WTC11 (cell line): ENCODE data around the gene CNTN1. TPM values are rescaled to one million over a fixed set of nuclear protein-coding genes. Genes with fewer than 3 reads are reported as not detected.

Source experiments
- ATAC-seq: fragments of 200-7000 bp; cut with Tn5 transposase; 2 replicates; pipeline ENCODE4 v1.10.0; 2021; ENCODE audit warnings: mild to moderate bottlenecking, moderate library complexity
- CTCF ChIA-PET: fragments of 300-600 bp; sonication (Branson Sonifier 250); formaldehyde crosslinking; loops from one replicate; lab custom pipeline; 2021; ENCODE audit warnings: antibody characterized with exemption; lab: Charles Lee
- POLR2A ChIA-PET: fragments of 350-600 bp; sonication (Branson Sonifier 250); formaldehyde crosslinking; loops from one replicate; lab custom pipeline; 2021; ENCODE audit warnings: antibody characterized with exemption; lab: Charles Lee
- DNase-seq: peaks from one replicate; pipeline ENCODE4 v3.0.0; 2021; ENCODE audit warnings: low spot score
- H3K27ac Mint-ChIP-seq: 2 replicates; pipeline ENCODE4 v1.8.0; 2021; ENCODE audit warnings: mixed read lengths
- H3K27me3 Mint-ChIP-seq: 2 replicates; pipeline ENCODE4 v1.8.0; 2021; ENCODE audit warnings: low read depth, mild to moderate bottlenecking, moderate library complexity, mixed read lengths
- H3K36me3 Mint-ChIP-seq: 2 replicates; pipeline ENCODE4 v1.8.0; 2021; ENCODE audit warnings: mixed read lengths
- H3K4me1 Mint-ChIP-seq: 2 replicates; pipeline ENCODE4 v1.8.0; 2022; ENCODE audit warnings: mixed read lengths
- H3K4me3 Mint-ChIP-seq: 2 replicates; pipeline ENCODE4 v1.8.0; 2021; ENCODE audit warnings: mild to moderate bottlenecking, moderate library complexity, mixed read lengths
- H3K9me3 Mint-ChIP-seq: 2 replicates; pipeline ENCODE4 v1.8.0; 2021; ENCODE audit warnings: mixed read lengths
- CBFB ChIP-seq: sonication (generic); formaldehyde crosslinking; IDR thresholded peaks from 2 replicates; pipeline ENCODE4 v1.8.1; 2022; ENCODE audit warnings: mild to moderate bottlenecking, low read depth, missing genetic modification reagents
- ESRRA ChIP-seq: sonication (generic); formaldehyde crosslinking; IDR thresholded peaks from 2 replicates; pipeline ENCODE4 v1.8.1; 2022; ENCODE audit warnings: mild to moderate bottlenecking, missing genetic modification reagents, borderline replicate concordance
- ETV6 ChIP-seq: sonication (generic); formaldehyde crosslinking; IDR thresholded peaks from 2 replicates; pipeline ENCODE4 v1.8.1; 2022; ENCODE audit warnings: mild to moderate bottlenecking, missing genetic modification reagents
- FOXJ3 ChIP-seq: sonication (generic); formaldehyde crosslinking; IDR thresholded peaks from 2 replicates; pipeline ENCODE4 v1.9.0; 2021; ENCODE audit warnings: missing genetic modification reagents, mild to moderate bottlenecking, borderline replicate concordance
- FOXK1 ChIP-seq: sonication (generic); formaldehyde crosslinking; IDR thresholded peaks from 2 replicates; pipeline ENCODE4 v1.8.0; 2022; ENCODE audit warnings: mild to moderate bottlenecking, moderate library complexity, missing genetic modification reagents
- GTF2I ChIP-seq: fragments of 250-450 bp; sonication (Bioruptor Pico); conservative IDR thresholded peaks from 2 replicates; pipeline ENCODE4 v1.4.0; 2021; ENCODE audit warnings: mild to moderate bottlenecking
- HMGA2 ChIP-seq: fragments of 250-450 bp; sonication (Bioruptor Pico); IDR thresholded peaks from 2 replicates; pipeline ENCODE4 v1.4.0; 2021; ENCODE audit warnings: mild to moderate bottlenecking, moderate library complexity
- JAZF1 ChIP-seq: fragments of 250-450 bp; sonication (Bioruptor Pico); IDR thresholded peaks from 2 replicates; pipeline ENCODE4 v1.9.0; 2021; ENCODE audit warnings: moderate library complexity, mild to moderate bottlenecking, inconsistent platforms
- MXD4 ChIP-seq: fragments of 250-450 bp; sonication (Bioruptor Pico); IDR thresholded peaks from 2 replicates; pipeline ENCODE4 v1.8.0; 2021; ENCODE audit warnings: mild to moderate bottlenecking, moderate library complexity, borderline replicate concordance
- NFATC4 ChIP-seq: fragments of 250-450 bp; sonication (Bioruptor Pico); IDR thresholded peaks from 2 replicates; pipeline ENCODE4 v1.9.0; 2021; ENCODE audit warnings: mild to moderate bottlenecking
- SOX15 ChIP-seq: fragments of 250-450 bp; sonication (Bioruptor Pico); IDR thresholded peaks from 2 replicates; pipeline ENCODE4 v1.9.0; 2021; ENCODE audit warnings: mild to moderate bottlenecking
- TCF7 ChIP-seq: sonication (generic); formaldehyde crosslinking; IDR thresholded peaks from 2 replicates; pipeline ENCODE4 v1.8.0; 2022; ENCODE audit warnings: mild to moderate bottlenecking, low read depth, missing genetic modification reagents, moderate library complexity
- ZNF121 ChIP-seq: sonication (generic); formaldehyde crosslinking; IDR thresholded peaks from 2 replicates; pipeline ENCODE4 v1.8.0; 2023; ENCODE audit warnings: missing genetic modification reagents
- ZNF138 ChIP-seq: sonication (generic); formaldehyde crosslinking; conservative IDR thresholded peaks from 2 replicates; pipeline ENCODE4 v1.8.1; 2022; ENCODE audit warnings: mild to moderate bottlenecking, moderate library complexity, missing genetic modification reagents
- ZNF396 ChIP-seq: fragments of 250-450 bp; sonication (Bioruptor Pico); IDR thresholded peaks from 2 replicates; pipeline ENCODE4 v1.8.0; 2021; ENCODE audit warnings: mild to moderate bottlenecking, moderate library complexity, borderline replicate concordance
- ZNF423 ChIP-seq: fragments of 250-450 bp; sonication (Bioruptor Pico); IDR thresholded peaks from 2 replicates; pipeline ENCODE4 v2.1.2; 2022; ENCODE audit warnings: mild to moderate bottlenecking, moderate library complexity
- ZNF671 ChIP-seq: fragments of 250-450 bp; sonication (Bioruptor Pico); IDR thresholded peaks from 2 replicates; pipeline ENCODE4 v1.8.0; 2021; ENCODE audit warnings: mild to moderate bottlenecking
- total RNA-seq: library from RNA; stranded (reverse); gene quantifications from 3 replicates; pipeline ENCODE4 v1.2.3, GENCODE V29; 2021
- TF ChIP-seq, protein P1 (sequence below): sonication (generic); formaldehyde crosslinking; IDR thresholded peaks from 2 replicates; pipeline ENCODE4 v1.8.1; 2023; ENCODE audit warnings: mild to moderate bottlenecking, missing genetic modification reagents, moderate library complexity
- TF ChIP-seq, protein P2 (sequence below): sonication (generic); formaldehyde crosslinking; IDR thresholded peaks from 2 replicates; pipeline ENCODE4 v1.8.1; 2023; ENCODE audit warnings: mild to moderate bottlenecking, missing genetic modification reagents, borderline replicate concordance
- TF ChIP-seq, protein P3 (sequence below): sonication (generic); formaldehyde crosslinking; IDR thresholded peaks from 2 replicates; pipeline ENCODE4 v1.8.0; 2022; ENCODE audit warnings: mild to moderate bottlenecking, missing genetic modification reagents

The CNTN1 gene
- total RNA-seq, 1 experiment from 2014 or later = 16.9 TPM

DNA sequence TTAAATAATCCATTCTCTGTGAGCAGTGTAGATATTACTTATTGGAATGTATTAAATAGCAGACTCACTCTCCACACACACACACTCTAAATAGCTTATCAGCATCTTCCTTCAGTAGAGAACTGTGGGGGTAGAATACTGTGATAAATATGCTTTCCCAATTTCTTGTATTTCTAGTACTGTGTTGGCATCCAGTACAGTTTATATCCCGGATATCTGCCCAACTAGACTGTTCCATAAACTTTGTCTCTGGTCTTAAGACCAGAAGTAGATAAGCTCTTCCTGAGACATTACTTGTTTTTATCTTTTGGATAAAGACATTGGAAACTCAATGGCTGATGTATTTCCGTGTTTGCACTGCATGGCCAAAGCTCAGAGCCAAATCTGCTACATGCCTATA lies 359.7 kb downstream of the CNTN1 start:
- Mint-ChIP-seq H3K4me1 (no peaks in the 10 kb centered on the region), H3K27ac (no peak overlapping the region)
- no peak for DNase-seq
- CTCF ChIA-PET = no interaction called here
- ATAC-seq = no peak
- TF ChIP-seq ZNF423 (CRISPR knock-in tag) = no peak
- TF ChIP-seq ZNF396 = no peak
- TF ChIP-seq, protein P1, sequence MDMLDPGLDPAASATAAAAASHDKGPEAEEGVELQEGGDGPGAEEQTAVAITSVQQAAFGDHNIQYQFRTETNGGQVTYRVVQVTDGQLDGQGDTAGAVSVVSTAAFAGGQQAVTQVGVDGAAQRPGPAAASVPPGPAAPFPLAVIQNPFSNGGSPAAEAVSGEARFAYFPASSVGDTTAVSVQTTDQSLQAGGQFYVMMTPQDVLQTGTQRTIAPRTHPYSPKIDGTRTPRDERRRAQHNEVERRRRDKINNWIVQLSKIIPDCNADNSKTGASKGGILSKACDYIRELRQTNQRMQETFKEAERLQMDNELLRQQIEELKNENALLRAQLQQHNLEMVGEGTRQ (CRISPR knock-in tag) = no peak
- no peak for TF ChIP-seq GTF2I (CRISPR knock-in tag)
- no peak for TF ChIP-seq NFATC4 (CRISPR knock-in tag)
- no peak for TF ChIP-seq TCF7
- TF ChIP-seq, all 79 proteins: peak for 0
- Mint-ChIP-seq H3K36me3 (no peaks in the 10 kb centered on the region), H3K9me3 (no peaks in the 10 kb centered on the region; the same call in 1 of the 2 replicates), H3K27me3 (no peaks in the 10 kb centered on the region), H3K4me3 (no peak overlapping the region)
- POLR2A ChIA-PET = no interaction called here

DNA sequence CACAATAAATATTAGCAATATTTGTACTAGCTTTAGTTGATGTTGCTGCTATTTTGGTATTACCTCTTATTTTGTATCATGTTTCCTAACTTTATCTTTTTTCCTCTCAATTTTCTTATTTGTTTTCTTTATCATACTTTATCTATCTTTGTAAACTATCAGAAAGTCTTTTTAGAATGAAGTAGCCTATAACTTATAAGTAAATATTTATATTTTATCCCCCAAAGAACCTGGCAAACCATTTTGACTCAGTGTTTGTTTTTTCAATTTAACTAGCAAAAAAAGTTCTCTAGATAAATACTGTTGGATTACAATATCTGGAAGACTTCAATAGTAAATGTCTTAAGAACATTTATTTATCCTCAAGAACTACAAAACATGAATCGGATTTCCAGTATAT lies 360.2 kb downstream of the CNTN1 start:
- ChIA-PET POLR2A (no interaction called here), CTCF (no interaction called here)
- Mint-ChIP-seq H3K9me3 (no peaks in the 10 kb centered on the region; the same call in 1 of the 2 replicates), H3K4me1 (no peaks in the 10 kb centered on the region), H3K27me3 (no peaks in the 10 kb centered on the region), H3K4me3 (no peak overlapping the region), H3K27ac (no peak overlapping the region), H3K36me3 (no peaks in the 10 kb centered on the region)
- DNase-seq = no peak
- ATAC-seq = no peak
- TF ChIP-seq, protein P2, sequence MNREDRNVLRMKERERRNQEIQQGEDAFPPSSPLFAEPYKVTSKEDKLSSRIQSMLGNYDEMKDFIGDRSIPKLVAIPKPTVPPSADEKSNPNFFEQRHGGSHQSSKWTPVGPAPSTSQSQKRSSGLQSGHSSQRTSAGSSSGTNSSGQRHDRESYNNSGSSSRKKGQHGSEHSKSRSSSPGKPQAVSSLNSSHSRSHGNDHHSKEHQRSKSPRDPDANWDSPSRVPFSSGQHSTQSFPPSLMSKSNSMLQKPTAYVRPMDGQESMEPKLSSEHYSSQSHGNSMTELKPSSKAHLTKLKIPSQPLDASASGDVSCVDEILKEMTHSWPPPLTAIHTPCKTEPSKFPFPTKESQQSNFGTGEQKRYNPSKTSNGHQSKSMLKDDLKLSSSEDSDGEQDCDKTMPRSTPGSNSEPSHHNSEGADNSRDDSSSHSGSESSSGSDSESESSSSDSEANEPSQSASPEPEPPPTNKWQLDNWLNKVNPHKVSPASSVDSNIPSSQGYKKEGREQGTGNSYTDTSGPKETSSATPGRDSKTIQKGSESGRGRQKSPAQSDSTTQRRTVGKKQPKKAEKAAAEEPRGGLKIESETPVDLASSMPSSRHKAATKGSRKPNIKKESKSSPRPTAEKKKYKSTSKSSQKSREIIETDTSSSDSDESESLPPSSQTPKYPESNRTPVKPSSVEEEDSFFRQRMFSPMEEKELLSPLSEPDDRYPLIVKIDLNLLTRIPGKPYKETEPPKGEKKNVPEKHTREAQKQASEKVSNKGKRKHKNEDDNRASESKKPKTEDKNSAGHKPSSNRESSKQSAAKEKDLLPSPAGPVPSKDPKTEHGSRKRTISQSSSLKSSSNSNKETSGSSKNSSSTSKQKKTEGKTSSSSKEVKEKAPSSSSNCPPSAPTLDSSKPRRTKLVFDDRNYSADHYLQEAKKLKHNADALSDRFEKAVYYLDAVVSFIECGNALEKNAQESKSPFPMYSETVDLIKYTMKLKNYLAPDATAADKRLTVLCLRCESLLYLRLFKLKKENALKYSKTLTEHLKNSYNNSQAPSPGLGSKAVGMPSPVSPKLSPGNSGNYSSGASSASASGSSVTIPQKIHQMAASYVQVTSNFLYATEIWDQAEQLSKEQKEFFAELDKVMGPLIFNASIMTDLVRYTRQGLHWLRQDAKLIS (CRISPR knock-in tag) = no peak
- no peak for TF ChIP-seq FOXK1
- TF ChIP-seq, protein P3, sequence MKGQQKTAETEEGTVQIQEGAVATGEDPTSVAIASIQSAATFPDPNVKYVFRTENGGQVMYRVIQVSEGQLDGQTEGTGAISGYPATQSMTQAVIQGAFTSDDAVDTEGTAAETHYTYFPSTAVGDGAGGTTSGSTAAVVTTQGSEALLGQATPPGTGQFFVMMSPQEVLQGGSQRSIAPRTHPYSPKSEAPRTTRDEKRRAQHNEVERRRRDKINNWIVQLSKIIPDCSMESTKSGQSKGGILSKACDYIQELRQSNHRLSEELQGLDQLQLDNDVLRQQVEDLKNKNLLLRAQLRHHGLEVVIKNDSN (CRISPR knock-in tag) = no peak
- TF ChIP-seq ETV6 (CRISPR knock-in tag) = no peak
- no peak for TF ChIP-seq ZNF671
- no peak for TF ChIP-seq CBFB (CRISPR knock-in tag)
- TF ChIP-seq FOXJ3 = no peak
- TF ChIP-seq ESRRA (CRISPR knock-in tag) = no peak
- TF ChIP-seq JAZF1 (CRISPR knock-in tag) = no peak
- TF ChIP-seq, protein P1 (CRISPR knock-in tag) = no peak
- TF ChIP-seq MXD4 (CRISPR knock-in tag) = no peak
- no peak for TF ChIP-seq SOX15 (CRISPR knock-in tag)
- no peak for TF ChIP-seq HMGA2

DNA sequence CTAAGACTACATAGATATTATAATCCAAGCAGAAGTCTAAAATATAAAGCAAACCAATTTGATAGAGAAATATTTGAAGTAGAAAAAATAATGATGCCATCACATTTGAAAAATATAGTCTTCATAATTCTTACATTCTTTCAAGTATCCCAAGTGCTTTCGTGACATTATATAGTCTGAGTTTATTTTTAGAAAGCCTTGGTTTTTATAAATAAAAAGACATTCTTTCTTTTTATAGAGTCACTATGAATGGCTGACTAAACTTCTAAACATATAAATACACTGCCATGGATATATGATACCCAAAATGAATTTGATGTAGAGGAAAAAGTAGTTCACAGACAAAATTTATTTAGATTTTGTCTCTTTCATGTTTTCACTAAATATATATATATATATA lies 360.8 kb downstream of the CNTN1 start:
- no peak overlapping the region for H3K4me3 Mint-ChIP-seq
- no peaks in the 10 kb centered on the region for H3K36me3 Mint-ChIP-seq
- TF ChIP-seq ZNF396 = no peak
- TF ChIP-seq ZNF138 (CRISPR knock-in tag) = no peak
- TF ChIP-seq HMGA2 = no peak
- TF ChIP-seq ZNF121 (CRISPR knock-in tag) = no peak
- TF ChIP-seq, protein P3 (CRISPR knock-in tag) = no peak
- no peak for TF ChIP-seq FOXK1
- ATAC-seq = no peak
- H3K4me1 Mint-ChIP-seq = no peaks in the 10 kb centered on the region
- no peak for DNase-seq
- CTCF ChIA-PET = no interaction called here
- H3K27me3 Mint-ChIP-seq = no peaks in the 10 kb centered on the region
- H3K27ac Mint-ChIP-seq = no peak overlapping the region
- H3K9me3 Mint-ChIP-seq = no peaks in the 10 kb centered on the region; the same call in 1 of the 2 replicates
- POLR2A ChIA-PET = no interaction called here
